Activated CD4-positive, alpha-beta T cell treated with anti-CD3 and anti-CD28 coated beads for 24 hours (primary cell): ENCODE results near the gene SLC35A5.

Source experiments
- DNase-seq, 2 donors: peaks; one replicate each; pipeline ENCODE4 v3.0.0-alpha.2; 2020; ENCODE audit warnings: low read depth in 2 of 2

The SLC35A5 gene

DNA sequence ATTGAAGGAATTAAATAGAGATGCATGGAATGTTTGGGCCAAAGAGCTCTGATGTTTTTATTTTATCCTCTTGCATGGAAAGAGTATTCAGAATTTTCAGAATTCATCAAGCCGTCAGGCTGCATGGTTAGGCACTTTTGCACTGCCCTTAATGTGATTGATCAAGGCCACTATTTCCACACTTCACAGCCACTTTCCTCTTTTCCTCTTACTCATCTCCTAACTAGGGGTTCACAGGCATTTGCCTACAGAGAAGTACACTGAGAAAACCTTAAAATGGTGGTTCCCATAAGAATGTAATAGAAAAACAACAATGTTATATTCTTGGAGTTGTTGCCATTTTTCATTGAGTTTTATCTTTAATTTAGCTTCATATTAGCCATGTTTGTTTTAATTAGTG, 10.9 kb downstream of the SLC35A5 start:
- no peak for DNase-seq

DNA sequence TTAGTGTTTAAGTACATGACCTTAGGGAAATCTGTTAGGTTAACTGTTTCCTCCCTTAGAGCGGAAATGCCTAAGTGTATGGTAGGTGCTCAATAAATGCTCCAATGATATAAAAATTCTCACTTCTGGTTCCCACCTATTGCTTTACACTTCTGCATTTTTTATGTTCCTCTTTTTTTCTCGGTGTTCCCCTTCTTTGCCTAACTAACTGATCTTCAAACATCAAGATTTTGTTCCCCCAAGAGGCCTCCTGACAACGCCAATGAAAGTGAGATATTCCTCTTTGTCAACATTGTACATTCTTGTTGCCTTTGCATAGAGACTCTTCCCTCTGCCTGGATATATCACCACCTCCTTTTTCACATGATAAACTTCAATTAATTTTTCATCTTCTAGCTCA, 17.4 kb downstream of the SLC35A5 start:
- no peak for DNase-seq

DNA sequence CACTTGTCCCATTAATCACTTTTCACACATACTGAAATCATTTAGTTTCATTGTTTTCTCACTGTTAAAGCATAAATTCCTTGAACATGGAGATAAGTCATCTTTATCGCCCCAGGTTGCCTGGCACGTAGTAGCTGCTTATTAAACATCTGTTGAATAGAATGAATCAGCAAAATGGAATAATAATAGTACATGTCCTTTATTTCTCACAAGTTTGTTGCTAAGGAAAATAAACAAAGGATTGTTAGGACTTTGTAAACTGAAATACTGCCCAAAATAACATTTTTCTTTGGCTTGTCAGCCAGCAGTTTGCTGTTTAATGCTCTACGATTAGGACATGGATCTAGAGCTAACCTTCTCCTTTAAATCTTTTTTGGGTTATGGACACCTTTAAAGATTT, 17.9 kb downstream of the SLC35A5 start:
- DNase-seq: no peak

DNA sequence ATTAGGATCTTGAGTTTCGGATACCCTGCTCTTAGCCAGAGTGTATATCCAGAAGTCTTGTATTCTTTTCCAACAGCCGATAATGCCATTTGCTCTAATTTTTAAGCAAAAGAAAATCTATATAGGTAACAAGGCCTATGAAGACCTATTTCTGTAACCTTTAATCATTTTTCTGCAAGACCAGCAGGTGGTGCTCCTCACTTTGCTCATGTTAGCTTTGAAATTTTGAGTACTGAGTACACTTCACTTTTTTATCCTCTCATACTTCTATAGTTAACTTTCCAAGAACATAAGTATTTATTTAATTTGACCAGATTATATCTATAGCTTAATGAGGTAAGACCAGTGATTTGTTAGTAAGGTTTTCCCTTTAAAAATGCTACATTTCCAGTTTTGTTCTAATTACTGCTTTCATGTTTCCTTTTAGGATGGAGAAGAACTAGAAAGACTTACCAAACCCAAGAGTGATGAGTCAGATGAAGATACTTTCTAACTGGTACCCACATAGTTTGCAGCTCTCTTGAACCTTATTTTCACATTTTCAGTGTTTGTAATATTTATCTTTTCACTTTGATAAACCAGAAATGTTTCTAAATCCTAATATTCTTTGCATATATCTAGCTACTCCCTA, 20.5 kb downstream of the SLC35A5 start:
- DNase-seq: peak in 1 of 2 donors; percentile 10

DNA sequence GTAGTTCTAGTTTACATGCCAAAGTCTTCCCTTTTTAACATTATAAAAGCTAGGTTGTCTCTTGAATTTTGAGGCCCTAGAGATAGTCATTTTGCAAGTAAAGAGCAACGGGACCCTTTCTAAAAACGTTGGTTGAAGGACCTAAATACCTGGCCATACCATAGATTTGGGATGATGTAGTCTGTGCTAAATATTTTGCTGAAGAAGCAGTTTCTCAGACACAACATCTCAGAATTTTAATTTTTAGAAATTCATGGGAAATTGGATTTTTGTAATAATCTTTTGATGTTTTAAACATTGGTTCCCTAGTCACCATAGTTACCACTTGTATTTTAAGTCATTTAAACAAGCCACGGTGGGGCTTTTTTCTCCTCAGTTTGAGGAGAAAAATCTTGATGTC, 21.3 kb downstream of the SLC35A5 start:
- no peak for DNase-seq

DNA sequence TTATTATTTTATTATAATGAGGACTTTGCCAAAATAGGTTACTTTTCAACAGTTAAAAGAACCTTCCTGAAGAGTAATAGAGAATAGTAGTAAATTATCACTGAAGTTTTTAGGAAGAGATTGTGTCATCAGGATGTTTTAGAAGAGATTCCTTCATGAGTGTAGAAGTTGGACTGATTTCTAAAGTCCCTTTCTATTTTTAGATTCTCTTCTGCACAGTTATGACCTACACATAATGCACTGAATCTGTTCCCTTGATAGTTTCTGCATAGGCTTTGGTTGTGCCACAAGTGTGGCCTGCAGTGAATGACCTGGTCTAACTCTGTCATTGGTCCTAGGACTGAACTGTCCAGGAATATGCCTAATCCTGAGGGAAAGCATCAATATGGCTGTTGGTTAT, 23.9 kb downstream of the SLC35A5 start:
- no peak for DNase-seq

DNA sequence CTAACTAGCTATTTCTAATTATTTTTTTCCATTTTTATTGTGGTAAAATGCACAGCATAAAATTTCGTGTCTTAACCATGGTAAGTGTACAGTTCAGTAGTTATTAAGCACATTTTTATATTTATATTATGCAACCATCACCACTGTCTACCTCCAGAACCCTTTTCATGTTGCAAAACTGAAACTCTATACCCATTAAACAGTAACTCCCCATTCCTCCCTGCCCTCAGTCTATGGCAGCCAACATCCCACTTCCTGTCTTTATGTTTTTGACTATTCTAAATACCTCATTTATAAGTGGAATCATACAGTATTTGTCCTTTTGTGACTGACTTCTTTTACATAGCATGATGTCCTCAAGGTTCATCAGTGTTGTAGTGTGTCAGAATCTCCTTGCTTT, 25.5 kb downstream of the SLC35A5 start:
- no peak for DNase-seq

DNA sequence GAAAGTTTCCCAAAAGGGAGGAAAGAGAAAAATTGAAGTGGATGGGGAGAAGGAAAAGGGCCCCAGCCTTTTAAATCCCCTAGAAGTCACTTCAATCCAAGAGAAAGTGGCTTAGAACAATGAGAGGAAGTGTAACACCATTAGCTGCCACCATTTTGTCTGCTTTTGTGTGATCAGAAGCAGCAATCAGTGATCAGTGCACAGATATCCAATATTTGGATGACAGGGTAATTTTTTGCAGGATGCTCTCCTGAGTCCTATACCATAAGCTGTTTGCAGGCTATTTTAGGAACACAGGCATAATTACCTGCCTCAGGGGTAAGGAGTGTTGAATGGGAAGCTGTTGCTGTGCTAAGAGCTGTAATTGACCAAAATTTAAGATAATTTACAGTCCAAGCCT, 31.4 kb downstream of the SLC35A5 start:
- DNase-seq: no peak

DNA sequence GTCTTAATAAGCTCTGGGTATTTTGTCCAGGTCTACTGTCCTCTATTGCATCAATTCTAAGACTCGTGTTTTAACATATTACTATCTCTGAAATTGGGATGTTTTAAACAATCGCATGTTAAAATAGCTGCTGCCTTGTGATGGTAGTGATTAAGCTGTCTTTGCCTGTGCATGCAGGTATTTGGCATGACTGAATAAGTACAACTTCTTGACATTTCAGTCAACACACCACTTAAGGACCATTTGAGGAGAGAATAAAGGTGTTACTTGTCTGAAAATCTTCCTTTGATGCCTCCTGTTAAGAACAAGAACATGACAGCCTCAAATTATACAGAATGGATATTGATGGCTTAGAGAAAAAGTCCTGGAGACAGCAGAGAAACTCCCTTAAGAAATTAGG, 33.0 kb downstream of the SLC35A5 start:
- no peak for DNase-seq

DNA sequence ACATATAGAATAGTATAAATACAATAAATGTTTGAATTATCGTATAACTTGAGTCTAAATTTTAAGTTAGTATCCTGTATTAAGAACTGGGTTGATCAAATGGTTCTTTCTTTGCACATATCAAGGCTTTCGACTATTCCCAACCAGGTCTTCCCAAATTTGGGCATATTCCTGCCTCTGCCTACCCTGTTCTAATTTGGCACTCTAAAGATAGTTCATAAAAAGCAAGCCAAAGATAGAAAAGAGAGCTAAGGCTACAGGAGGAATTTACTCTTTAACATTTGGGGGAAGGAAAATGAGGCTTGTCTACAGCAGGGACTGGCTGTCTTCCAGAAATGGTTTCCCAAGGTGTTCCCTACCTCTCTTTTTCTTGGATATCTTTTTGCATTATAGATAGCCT, 36.1 kb downstream of the SLC35A5 start:
- DNase-seq: no peak

DNA sequence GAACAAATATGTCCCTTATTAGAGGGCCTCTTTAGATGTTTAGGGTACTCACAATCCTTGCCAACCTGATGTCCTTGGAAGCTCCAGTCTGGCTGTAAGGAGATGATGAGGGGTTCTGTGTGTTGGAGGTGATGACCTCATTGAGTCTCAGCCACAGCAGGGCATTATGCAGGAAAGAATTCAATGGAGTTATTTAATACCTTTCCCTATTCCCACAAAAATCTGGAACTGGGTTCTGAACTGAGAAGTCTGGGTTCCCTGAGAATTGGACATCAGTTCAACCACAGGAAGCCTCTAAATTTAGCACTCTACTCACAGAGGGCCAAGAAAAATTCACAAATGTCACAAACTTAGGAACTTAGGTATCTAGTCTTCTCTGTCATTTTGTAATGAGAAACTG, 36.9 kb downstream of the SLC35A5 start:
- DNase-seq: no peak

DNA sequence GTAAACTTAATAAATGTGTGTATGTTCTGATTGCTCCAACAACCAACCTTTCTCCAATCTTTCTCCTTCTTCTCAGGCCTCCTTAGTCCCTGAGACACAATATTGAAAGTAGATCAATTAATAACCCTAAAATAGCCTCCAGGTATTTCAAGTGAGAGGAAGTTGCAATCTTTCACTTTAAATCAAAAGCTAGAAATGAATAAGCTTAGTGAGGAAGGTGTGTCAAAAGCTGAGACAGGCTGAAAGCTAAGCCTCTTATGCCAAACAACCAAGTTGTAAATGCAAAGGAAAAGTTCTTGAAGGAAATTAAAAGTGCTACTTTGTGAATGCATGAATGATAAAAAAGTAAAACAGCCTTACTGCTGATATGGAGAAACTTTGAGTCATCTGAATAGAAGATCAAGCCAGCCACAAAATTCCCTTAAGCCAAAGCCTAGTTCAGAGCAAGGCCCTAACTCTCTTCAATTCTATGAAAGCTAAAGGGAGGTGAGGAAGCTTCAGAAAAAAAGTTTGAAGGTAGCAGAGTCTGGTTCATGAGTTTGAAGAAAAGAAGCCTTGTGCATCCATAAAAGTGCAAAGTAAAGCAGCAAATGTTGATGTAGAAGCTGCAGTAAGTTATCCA, 40.5 kb downstream of the SLC35A5 start:
- DNase-seq: no peak

DNA sequence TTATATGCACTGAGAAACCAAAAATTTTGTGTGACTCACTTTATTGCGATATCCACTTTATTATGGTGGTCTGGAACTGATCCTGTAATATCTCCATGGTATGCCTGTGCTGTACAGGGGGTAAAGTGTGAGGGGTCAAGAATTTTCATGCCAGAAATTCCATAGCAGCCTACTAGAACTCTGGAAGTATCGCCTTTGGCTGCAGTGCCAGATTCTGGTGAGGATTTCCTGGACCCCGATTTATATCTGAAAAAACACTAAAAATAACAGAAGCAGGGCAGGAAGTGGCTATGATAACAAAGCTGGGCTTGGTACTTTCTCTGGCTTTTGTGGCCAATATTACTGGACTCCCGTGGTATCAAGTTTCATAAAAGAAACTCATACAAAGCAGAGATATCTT, 42.7 kb downstream of the SLC35A5 start:
- DNase-seq: no peak

DNA sequence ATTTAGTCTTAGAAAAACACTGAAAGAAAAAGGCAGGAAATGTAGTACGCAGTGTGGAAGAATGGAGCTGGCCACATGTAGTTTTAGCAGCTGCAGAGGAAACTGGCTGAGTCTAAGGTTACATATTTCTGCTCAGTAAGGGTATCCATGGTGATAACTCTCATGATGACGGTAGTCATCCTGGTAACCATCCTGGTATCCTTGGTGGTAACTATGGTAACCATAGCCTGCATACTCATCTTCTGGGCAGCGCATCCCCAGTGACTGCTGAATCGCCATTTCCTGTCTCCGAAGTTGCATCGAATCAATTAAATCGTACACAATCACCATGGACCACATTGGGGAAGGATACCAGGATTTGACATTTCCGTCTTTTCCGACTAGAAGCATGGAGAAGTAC, 43.4 kb downstream of the SLC35A5 start:
- no peak for DNase-seq

DNA sequence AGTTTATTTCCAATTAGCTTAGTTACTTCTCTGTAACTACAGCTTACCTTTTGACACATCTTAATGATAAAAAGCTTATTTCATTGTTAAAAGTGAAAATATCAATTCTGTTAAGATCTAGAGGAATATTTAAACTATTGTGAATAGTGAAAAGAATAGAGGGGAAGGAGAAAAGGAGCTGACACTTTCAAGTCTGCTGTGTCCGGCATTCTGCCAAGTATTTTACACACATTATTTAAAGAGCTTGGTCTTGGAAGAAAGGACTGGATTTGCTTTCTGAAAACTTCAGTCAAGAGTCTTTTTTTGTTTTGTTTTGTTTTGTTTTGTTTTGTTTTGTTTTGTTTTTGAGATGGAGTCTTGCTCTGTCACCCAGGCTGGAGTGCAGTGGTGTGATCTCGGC, 44.3 kb downstream of the SLC35A5 start:
- DNase-seq: no peak

DNA sequence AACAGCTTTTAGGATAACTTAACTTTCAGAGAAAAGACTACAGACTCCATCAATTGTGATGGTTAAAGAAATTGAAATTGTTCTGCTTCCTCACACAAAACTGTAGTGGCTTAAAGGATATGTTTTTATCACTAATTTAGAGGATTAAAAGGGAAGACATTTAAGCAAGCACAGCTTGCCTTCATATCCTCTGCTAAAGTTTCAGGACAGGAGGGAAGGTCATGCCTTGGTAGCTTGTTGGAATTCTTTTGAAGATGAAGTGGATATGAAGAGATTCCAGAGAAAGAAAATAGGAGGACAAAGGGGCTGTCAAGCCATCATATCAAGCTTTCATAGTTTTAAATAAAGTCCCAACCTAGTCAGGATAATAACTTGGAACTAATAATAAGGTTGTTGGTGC, 46.0 kb downstream of the SLC35A5 start:
- no peak for DNase-seq

DNA sequence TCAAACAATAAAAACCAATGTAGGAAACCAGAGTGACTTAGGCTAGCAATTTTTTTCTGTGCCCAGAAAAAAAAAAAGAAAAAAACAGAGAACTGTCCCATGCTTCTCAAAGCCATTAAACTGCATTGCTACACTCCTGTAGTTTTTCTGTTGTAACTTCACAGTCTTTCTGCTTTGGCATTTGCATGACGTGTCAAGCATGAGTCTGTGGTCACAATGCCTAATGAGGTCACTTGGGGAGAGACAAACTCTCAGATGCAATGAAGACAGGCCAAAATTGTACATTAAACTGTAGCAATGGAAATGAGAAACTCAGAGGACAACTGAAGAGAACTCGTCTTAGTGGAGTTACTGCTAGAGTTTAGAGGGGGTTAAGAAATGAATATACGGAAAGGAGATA, 48.3 kb downstream of the SLC35A5 start:
- DNase-seq: no peak

DNA sequence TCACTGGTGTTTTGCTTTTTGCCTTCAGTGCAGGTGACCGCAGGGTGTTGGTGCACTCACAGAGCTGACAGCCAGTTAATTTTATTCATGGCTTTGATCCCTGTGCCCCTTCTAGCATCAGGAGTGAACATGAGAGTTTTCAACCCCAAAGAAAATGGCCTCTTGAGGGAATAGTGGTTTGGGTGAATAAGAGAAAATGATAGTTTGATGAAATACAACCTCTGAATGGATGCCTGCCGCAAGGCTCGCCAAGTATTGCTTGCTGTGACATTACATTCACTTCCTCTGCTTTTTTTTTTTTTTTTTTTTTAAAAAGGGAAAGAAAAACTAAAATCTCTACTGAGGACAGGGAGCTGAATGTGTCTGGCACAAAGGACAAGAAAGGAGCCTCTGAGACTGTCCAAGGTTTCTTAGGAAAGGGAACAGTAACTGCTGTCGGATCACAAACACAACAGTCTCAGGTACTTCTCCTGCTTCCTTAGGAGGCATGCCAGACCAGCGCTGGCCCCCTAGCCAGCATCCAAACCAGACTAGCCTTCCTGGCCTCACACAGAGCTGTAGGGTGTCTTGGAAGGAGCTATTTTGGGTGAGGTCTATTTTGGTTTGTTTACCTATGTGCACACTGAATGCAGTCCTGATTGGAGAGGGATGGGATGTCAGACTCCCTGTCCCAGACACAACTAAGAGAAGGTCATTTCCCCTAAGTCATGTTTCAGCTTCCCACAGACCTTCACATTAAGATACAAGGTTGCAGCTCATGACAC, 50.1 kb downstream of the SLC35A5 start:
- no peak for DNase-seq

DNA sequence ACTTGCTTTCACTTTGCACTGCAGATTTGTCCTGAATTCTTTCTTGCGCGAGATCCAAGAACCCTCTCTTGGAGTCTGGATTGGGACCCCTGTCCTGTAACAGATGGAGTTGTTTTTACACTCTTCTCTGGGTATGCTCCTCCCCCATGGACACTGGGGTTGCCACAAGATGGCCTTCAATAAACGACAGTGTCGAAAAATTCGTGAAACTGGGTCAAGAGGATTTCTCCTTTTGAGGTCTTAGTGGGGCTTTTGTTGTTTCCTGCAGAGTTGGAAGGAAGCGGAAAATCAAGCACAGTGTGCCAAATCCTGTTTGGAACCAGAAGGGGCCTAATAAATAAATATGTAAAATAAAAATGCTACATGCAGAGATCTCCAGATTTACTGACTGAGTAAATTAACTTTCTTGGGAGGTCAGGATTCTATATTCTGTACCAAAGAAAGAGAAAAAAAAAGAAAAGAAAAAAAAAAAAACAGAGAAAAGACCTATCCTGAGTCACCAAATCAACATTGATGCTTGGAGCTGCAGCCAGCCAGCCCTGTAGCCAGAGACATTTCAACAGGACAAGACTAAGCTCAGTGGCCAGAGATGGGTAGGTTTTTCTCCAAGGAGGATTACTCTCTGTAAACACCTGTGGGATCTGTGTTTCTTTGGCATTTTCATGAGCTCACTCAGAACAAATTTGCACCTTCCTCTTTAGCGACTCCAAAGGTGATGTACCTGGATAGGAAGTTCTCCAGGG, 54.3 kb downstream of the SLC35A5 start:
- no peak for DNase-seq

DNA sequence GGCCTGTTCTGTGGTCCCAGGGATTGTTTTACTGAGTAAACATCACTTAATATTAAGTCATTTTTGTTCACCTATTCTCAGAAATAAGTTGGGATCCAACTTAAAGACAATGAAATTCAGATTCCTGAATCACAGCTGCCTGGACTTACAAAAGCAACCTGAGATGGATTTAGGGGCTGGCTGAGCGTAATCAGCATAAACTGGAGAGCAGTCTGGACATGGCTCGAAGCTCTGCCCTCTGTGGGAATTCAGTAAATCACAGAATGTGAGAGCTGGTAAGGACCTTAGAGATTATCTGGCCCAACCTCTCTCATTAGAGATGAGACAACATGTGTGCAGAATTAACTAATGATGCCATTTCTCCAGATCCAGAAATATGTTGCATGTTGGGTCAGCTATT, 55.4 kb downstream of the SLC35A5 start:
- no peak for DNase-seq

DNA sequence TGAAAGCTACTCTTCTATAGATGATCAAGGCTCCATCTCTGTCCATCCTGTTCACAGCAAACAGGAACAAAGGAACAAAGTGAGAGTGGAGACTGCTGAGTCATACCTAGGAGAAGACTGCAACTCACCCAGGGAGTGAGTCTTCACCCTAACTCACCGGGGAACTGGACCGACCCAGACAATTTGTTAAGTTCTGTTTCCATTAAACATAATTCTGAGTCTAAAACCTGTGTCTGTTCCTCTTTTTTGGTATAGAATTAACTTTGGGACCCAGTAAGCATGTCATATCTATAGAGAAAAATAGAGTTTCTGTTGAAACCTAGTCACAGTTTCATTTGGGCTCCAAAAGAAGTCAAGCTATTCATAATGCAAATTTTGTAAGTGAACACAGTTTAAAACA, 57.5 kb downstream of the SLC35A5 start:
- no peak for DNase-seq

DNA sequence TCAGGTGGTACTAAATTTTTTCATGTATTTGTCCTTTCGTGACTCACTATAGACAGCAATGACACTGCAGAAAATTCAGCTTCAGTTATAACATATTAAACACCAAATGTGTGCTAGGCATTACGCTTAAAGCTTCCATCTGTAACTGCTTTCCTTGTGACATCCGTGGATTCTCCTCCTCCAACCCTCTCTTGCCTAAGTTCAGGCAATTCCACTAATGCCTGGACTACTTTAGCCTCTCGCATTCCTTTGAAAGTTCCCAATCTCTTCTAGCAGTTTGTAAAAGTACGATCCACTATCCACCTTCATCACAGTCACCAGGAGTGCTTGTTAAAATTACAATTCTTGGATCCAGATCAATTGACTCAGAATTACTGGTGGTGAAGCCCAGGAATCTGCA, 61.4 kb downstream of the SLC35A5 start:
- DNase-seq: no peak

DNA sequence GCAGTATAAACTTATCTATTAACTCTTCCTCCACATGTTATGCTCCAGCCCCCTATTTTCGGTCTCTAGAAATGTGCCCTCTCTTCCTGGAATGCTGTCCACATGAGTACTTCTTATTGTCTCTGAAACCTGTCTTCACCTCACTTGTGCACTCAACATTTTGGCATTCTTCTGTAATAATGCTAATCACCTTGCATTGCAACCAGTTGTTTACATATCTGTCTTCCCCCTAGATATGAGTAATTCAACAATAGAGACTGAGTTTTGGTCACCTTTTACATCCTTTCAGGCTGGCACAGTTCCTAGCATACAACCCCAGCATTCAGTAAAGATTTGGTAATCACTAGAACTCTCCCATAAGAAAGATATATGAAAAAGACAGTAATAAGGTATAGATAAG, 61.9 kb downstream of the SLC35A5 start:
- no peak for DNase-seq
